Stimulated activated CD4-positive, alpha-beta T cell treated with anti-CD3 and anti-CD28 coated beads, Interleukin-1b, Interleukin-23, amount 100 ng/mL, for 4 hours (primary cell): ENCODE measurements around the gene PXK.

ENCODE experiments used
- DNase-seq, 2 donors: peaks; one replicate each; pipeline ENCODE4 v3.0.0-alpha.2; 2020; ENCODE audit warnings: low read depth in 2 of 2

Gene PXK

DNA sequence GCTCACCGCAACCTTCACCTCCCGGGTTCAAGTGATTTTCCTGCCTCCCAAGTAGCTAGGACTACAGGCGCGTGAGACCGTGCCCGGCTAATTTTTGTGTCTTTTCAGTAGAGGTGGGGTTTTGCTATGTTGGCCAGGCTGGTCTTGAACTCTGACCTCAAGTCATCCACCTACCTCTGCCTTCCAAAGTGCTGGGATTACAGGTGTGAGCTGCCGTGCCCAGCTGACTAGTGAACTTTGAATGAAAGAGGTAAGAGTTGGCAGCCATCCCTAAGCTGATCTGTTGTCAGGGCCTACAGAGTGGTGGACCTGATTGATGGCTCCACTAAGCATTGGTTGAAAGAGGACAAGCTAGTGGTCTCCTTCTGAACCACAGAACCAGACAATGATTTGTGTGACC, 15.3 kb downstream of the PXK start:
- no peak for DNase-seq

DNA sequence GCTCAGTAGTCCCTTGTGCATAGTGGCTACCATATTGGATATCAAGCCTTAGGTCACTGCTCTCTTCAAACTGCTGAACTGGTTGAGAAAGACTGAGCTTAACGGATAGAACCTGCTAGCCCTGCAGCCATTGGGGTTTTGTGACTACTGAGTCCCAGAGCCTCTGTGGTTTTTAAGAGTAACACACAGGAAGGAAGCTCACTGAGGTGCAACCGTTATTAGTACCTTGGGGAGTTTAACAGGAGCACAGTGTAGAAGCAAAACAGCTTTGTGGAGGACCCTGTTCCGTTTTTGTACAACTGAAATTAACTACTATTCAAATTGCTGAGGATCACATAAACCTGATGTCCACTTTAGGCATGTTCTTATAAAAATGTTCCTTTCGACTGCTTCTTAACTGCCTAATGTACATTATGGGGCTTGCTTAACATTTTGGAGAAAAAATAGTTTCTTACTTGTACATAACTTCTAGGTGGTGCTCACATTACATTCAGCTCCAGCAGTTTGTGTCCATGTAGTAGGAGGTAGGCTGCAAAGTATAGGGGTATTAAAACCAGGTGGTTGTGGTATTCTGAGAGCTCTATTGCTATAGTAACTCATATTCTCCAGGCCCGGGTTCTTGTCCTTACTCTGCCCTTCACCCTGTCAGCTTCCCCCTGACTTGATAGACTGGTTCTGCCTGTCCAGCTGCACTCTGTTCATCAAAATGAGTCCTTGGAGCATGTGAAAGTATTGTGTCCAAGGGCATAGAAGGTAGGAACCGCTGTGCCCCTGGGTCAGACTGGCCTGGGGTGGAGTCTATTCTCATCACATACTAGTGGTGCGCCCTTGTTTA, 17.3 kb downstream of the PXK start:
- no peak for DNase-seq

- DNase-seq = no peak
Measured at GRCh38 chr3:58350627-58351013, 17.9 kb downstream of the PXK start.

GRCh38 chr3:58351920-58352319, 19.2 kb downstream of the PXK start:
- DNase-seq = no peak

DNA sequence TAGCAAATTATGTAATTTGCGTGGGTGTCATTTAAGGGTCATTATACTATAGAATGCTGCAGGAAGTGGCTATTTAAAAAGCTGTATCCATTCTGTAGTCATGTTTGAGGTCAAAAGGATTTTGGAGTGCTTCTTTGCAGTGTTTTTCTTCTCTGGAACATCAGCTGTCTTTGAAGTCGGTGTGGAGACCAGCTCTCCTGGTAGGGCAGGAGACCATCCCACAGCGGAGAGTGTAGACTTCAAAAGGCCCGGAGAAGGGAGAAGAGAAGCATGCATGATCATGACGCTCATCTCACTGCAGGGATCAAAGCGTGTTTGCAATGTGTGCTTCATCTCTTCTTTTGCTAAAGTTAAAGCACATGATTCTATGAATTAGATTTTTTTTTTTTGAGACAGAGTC, 19.9 kb downstream of the PXK start:
- no peak for DNase-seq

DNA sequence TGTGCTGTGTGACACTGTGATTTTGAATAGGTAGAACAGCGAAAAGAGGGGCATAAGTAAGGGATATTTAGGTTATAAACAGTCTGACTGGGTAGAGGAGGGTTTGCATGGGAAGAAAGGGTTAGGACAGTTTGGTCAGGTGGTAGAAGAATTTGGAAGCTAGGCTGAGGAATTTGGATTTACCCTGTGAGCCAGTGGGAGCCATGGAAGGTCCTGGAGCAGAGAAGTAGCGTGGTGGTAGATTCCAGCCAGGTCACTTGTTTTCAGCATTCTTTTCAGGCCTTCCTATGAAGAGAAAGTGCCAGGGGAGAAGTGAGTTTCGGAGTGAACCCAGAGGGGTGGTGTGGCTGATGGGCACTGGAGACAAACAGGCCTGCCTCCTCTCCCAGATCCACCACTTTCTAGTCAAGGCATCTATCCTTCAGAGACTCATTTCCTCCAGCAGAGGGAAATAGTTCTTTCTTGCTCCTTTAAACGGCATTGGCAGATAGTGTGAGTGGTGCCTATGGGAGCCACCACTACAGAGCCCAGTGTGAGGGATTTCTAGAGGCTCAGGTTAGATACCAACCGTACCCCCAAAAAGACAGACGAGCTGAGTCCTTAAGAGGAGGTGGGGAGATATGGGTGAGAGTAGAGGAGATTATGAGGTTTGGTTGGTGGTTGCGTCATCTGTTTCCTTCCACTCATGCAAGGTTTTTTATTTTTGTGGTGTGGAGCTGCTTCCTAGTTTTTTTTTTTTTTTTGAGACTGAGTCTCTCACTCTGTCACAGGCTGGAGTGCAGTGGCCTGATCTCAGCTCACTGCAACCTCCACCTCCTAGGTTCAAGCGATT, 21.2 kb downstream of the PXK start:
- no peak for DNase-seq

- no peak for DNase-seq
Measured at GRCh38 chr3:58355179-58355578, 22.5 kb downstream of the PXK start.

DNA sequence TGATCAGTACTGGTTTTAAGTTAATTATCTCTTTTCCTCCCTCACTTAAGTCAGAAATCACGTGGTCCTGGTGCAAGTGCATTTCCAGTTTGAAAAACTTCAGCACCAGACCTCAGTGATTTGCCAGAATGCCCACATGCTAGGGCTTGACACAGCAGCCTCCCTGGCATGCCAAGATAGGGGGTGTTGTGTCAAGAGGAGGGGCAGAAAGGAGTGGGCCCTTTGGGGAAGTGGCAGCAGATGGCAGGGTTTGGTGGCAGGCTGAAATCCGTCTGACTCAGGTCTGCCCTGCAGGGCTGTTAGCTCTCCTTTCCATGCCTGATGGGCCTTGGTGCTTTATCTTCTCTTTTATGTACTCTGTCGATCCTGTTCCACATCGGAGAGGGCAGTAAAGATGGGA, 23.4 kb downstream of the PXK start:
- no peak for DNase-seq

- DNase-seq = no peak
Measured at GRCh38 chr3:58357402-58357801, 24.7 kb downstream of the PXK start.

- no peak for DNase-seq
Measured at GRCh38 chr3:58358092-58358491, 25.4 kb downstream of the PXK start.

- DNase-seq = no peak
Measured at GRCh38 chr3:58358808-58359207, 26.1 kb downstream of the PXK start.

DNA sequence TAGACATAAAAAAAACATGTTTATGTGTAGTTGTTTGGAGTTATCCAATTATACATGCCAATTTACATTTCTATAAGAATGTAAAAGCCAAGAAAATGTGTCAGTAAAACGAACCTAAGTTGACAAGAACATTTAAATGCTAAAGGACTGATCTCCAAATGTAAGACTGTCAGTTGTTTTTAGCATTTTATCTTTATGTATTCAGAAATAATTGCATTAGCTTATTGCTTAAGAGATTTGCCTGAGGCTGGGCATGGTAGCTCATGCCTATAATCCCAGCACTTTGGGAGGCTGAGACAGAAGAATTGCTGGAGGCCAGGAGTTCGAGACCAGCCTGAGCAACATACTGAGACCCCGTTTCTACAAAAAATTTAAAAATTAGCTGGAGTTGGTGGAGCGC, 26.9 kb downstream of the PXK start:
- DNase-seq = no peak

- no peak for DNase-seq
Measured at GRCh38 chr3:58361866-58362265, 29.2 kb downstream of the PXK start.

DNA sequence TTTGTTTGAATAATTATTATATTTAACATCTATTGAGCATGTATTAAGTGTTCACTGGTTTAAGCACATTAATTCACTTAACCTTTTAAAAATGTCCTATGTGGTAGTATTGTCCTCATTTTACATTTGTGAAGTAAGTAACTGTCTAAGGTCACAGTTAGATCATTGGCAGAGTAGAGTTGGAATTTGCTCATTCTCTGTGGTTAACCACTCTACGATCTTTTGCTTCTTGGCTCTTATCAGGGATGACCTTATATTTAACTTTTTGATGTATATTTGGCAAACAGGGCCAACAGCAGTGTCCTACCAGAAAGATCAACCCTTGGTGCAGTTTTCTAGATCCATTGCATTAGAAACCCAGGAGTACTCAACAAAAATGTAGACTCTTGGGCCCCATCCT, 34.0 kb downstream of the PXK start:
- DNase-seq = no peak

- DNase-seq = no peak
Measured at GRCh38 chr3:58369038-58369437, 36.3 kb downstream of the PXK start.

DNA sequence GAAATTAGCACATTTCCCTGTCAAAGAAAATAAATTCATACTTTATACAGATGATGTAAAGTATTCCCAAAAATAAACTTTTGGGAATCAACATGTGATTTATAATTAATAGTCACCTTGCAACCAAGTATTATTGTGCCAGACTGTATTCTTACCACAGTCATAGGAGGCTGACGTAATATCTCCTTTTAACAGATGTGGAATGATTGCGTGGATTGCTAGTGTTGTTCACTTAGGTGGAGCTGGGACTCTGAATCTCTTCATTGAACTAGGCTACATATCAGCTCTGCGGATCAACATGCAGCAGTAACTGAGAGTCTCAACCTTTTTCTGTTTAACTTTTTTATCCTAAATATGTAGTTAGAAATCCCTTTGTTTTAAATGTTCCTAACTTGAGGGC, 37.2 kb downstream of the PXK start:
- no peak for DNase-seq

DNA sequence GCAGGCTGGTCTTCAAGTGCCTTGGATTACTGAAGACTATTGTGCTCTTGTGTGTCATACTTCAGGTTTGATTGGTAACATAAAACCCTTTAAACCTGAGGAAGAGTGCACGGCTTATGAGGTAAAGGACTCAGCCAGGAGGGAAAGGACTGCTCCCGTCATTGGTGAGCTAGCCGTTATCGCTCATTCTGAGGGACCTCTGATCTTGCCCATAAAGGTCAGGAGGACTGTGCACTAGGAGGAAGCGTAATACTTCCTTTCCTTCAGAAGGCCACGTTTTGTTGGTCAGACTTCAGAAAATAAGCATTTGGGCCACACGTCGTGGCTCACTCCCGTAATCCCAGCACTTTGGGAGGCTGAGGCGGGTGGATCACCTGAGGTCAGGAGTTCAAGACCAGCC, 37.7 kb downstream of the PXK start:
- no peak for DNase-seq

DNA sequence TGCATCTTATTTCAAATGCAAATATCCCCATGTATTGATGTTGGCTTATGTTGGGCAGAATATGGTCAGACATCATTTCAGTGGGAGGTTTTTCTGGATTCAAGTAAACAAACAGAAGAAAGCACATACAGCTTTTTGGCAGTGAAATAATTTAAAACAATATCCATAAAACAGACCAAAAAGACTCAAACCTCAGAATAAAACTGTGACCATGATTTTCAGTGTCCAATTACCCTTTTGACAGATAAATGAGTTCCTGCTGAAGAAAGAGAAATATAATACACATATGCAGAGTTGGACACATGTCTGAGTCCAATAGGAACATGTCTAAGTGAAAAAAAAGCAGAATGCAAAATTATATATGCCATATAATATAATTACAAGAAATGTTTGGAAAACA, 39.1 kb downstream of the PXK start:
- DNase-seq = no peak

DNA sequence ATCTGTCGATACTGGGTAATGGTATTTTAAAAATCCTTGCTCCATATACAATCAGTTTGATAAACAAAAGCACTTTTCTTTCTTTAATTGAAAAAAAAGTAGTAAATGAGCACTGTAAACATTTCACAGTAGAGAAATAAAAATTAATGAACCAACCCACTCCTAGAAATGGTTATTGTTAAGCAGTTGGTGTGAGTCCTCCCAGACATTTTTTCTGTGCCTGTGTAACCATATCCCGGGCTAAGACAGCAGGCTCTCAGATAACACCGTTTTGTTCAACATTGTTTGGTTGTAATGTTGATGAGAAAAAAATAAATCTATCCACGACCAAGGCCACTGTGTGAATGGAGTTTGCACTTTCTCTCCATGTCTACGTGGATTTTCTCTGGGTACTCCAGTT, 42.6 kb downstream of the PXK start:
- no peak for DNase-seq

- DNase-seq = no peak
Measured at GRCh38 chr3:58377168-58377567, 44.5 kb downstream of the PXK start.

- DNase-seq = no peak
Measured at GRCh38 chr3:58377750-58378149, 45.1 kb downstream of the PXK start.

- no peak for DNase-seq
Measured at GRCh38 chr3:58379351-58380073, 46.8 kb downstream of the PXK start.

DNA sequence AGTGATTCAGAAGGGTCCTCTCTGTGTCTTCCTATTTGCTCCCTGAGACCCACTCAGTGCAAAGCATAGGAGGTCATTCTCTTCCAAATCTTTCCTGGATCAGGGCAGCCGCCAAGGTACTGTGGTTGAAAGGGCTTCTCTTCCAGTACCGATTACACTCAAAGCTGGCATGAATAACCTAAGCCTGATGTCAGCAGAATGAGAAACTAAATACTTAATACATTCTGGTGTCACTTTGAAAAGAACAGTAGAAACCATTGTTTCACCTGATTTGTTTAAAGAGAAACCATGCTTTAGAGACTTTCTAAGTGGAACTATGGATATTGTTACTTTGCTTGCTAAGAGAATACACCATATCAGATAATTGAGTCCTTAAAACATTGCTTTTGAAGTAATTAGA, 50.8 kb downstream of the PXK start:
- no peak for DNase-seq
